SH-SY5Y (cell line): ENCODE measurements around the gene ZCCHC24.

Experiments
- GATA2 ChIP-seq: IDR thresholded peaks from 2 replicates; pipeline ENCODE4 v1.6.1; 2011; ENCODE audit warnings: mild to moderate bottlenecking, low read depth, low read length
- GATA3 ChIP-seq: IDR thresholded peaks from 2 replicates; pipeline ENCODE4 v1.6.1; 2011; ENCODE audit warnings: low read depth, mild to moderate bottlenecking, low read length, moderate library complexity

DNA sequence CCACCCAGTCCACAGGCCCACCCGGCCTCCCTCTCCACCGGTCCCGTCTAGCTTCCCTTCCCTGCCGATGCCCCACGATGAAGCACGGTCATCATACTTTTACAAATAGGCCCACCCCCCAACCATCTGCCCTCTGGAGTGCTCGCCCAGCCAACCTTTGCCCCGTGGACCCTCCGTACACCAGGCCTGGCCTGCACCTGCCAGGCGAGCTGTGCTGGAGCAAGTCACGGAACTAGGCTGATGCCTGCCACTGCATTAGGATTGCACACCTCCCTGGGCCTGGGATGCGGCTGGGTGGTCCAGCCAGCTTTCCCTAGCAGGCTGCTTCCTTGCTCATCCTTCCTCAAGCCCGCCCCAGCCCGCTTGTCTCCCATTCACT is 53.4 kb downstream of the ZCCHC24 start:
- no peak for TF ChIP-seq GATA2
- no peak for TF ChIP-seq GATA3
